ENCODE data around the gene GDF7.

The GDF7 gene

GRCh38 chr2:20678086-20678395 lies 11.1 kb downstream of the GDF7 start:
- TF ChIP-seq CTCF (IDR thresholded peaks at IDR 0.05; ENCODE audit: low read depth, low read length) (no peak), POLR2A (IDR thresholded peaks at IDR 0.05; ENCODE audit: extremely low read depth, insufficient read length) (no peak), MYC (IDR thresholded peaks at IDR 0.05; ENCODE audit: low read depth, low read length) (no peak), MAX (IDR thresholded peaks at IDR 0.05; ENCODE audit: low read depth, low read length) (no peak)
- no peak for DNase-seq (ENCODE audit: low read depth)
- no peak overlapping the region for H3K4me3 ChIP-seq (ENCODE audit: low read depth, low read length)

GRCh38 chr2:20678780-20679179 lies 11.8 kb downstream of the GDF7 start:
- TF ChIP-seq POLR2A (IDR thresholded peaks at IDR 0.05; ENCODE audit: extremely low read depth, insufficient read length) (no peak), CTCF (IDR thresholded peaks at IDR 0.05; ENCODE audit: low read depth, low read length) (no peak), MYC (IDR thresholded peaks at IDR 0.05; ENCODE audit: low read depth, low read length) (no peak), MAX (IDR thresholded peaks at IDR 0.05; ENCODE audit: low read depth, low read length) (no peak)
- DNase-seq (ENCODE audit: low read depth), result no peak
- H3K4me3 ChIP-seq (ENCODE audit: low read depth, low read length), result no peak overlapping the region

GRCh38 chr2:20680744-20681375 lies 13.9 kb downstream of the GDF7 start:
- no peak for TF ChIP-seq MYC (IDR thresholded peaks at IDR 0.05; ENCODE audit: low read depth, low read length)
- TF ChIP-seq MAX (IDR thresholded peaks at IDR 0.05; ENCODE audit: low read depth, low read length), result no peak
- TF ChIP-seq CTCF (IDR thresholded peaks at IDR 0.05; ENCODE audit: low read depth, low read length), result no peak
- no peak for TF ChIP-seq POLR2A (IDR thresholded peaks at IDR 0.05; ENCODE audit: extremely low read depth, insufficient read length)
- DNase-seq (ENCODE audit: low read depth), result no peak
- no peak overlapping the region for H3K4me3 ChIP-seq (ENCODE audit: low read depth, low read length)

- TF ChIP-seq CTCF (IDR thresholded peaks at IDR 0.05; ENCODE audit: low read depth, low read length), result peak; percentile 43
- no peak for TF ChIP-seq POLR2A (IDR thresholded peaks at IDR 0.05; ENCODE audit: extremely low read depth, insufficient read length)
- TF ChIP-seq MYC (IDR thresholded peaks at IDR 0.05; ENCODE audit: low read depth, low read length), result no peak
- TF ChIP-seq MAX (IDR thresholded peaks at IDR 0.05; ENCODE audit: low read depth, low read length), result no peak
- H3K4me3 ChIP-seq (ENCODE audit: low read depth, low read length), result no peak overlapping the region
- DNase-seq (ENCODE audit: low read depth), result no peak
Observed at GRCh38 chr2:20682167-20682920, 15.4 kb downstream of the GDF7 start.

GRCh38 chr2:20684581-20685063 lies 17.7 kb downstream of the GDF7 start:
- TF ChIP-seq MYC (IDR thresholded peaks at IDR 0.05; ENCODE audit: low read depth, low read length), result no peak
- no peak for TF ChIP-seq MAX (IDR thresholded peaks at IDR 0.05; ENCODE audit: low read depth, low read length)
- no peak for TF ChIP-seq CTCF (IDR thresholded peaks at IDR 0.05; ENCODE audit: low read depth, low read length)
- no peak for TF ChIP-seq POLR2A (IDR thresholded peaks at IDR 0.05; ENCODE audit: extremely low read depth, insufficient read length)
- no peak overlapping the region for H3K4me3 ChIP-seq (ENCODE audit: low read depth, low read length)
- DNase-seq (ENCODE audit: low read depth), result no peak

Measured in NB4 (cell line).